Duodenal mucosa (tissue), 2 donors: ENCODE measurements around the gene TNRC6C.

ENCODE experiments used
- H3K27ac ChIP-seq: one replicate; pipeline ENCODE4 v1.7.0; 2013; ENCODE audit warnings: low read depth, low read length
- H3K27me3 ChIP-seq, 2 donors: one replicate each; pipeline ENCODE4 v1.7.0; 2013; ENCODE audit warnings: low read length in 2 of 2, control low read depth in 1 of 2; ENCODE audit not compliant: insufficient read depth in 2 of 2, control insufficient read depth in 1 of 2
- H3K36me3 ChIP-seq, 2 donors: one replicate each; pipeline ENCODE4 v1.7.0; 2013; ENCODE audit warnings: low read length in 2 of 2, control low read depth in 1 of 2; ENCODE audit not compliant: insufficient read depth in 2 of 2, control insufficient read depth in 1 of 2
- H3K4me1 ChIP-seq, 2 donors: one replicate each; pipeline ENCODE4 v1.7.0; 2013; ENCODE audit warnings: low read length in 2 of 2, control low read depth in 1 of 2; ENCODE audit not compliant: insufficient read depth in 2 of 2, control insufficient read depth in 1 of 2
- H3K4me3 ChIP-seq, 2 donors: one replicate each; pipeline ENCODE4 v1.7.0; 2013; ENCODE audit warnings: low read length in 2 of 2, low read depth in 1 of 2
- H3K9ac ChIP-seq, 2 donors: one replicate each; pipeline ENCODE4 v1.7.0; 2013; ENCODE audit warnings: low read length in 2 of 2, low read depth in 1 of 2
- H3K9me3 ChIP-seq, 2 donors: one replicate each; pipeline ENCODE4 v1.7.0; 2013; ENCODE audit warnings: low read length in 2 of 2, control low read depth in 1 of 2; ENCODE audit not compliant: control insufficient read depth in 1 of 2

TNRC6C gene

DNA sequence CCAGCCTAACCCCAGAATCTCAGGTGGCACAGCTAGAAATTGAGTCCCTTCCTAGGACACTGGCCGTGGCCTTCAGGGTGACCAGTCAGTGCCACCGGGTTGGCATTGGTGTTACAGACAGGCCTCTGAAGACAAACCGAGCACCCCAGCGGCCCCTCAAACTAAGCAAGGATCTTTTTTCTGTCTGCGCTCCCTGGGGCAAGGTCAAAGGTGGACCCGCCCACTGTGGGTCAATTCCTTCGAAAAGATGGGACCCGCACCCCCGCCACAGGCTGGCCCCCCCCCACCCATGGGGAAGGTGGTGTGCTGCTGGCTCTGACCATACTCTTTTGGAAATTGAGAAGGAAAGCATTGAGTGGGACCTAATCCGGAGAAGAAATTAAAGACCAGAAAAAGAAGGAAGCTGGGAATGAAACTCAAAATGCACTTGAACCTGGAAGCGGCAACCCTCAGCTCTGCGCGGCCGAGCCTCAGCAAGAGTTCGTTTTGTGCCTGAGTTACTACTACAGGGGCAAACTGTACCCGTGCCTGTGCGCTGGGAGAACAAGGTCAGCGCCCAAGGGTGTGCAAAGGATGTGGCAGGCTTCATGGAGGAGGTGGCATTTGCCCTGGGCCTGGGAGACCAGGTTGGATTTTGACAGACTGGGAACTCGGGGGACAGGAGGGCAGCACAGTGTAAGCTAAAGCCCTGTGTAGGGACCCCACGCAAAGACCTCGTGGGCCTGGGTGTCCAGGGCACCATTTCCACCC is 149.6 kb downstream of the TNRC6C start:
- peaks cover 19 to 37% of the 10 kb centered on the region in 2 donors for H3K36me3 ChIP-seq
- H3K4me1 ChIP-seq = peaks cover 0 to 5% of the 10 kb centered on the region in 2 donors
- H3K9ac ChIP-seq = no peak overlapping the region
- no peaks in the 10 kb centered on the region for H3K9me3 ChIP-seq
- H3K4me3 ChIP-seq = no peak overlapping the region
- H3K27me3 ChIP-seq = no peaks in the 10 kb centered on the region
- no peak overlapping the region for H3K27ac ChIP-seq

DNA sequence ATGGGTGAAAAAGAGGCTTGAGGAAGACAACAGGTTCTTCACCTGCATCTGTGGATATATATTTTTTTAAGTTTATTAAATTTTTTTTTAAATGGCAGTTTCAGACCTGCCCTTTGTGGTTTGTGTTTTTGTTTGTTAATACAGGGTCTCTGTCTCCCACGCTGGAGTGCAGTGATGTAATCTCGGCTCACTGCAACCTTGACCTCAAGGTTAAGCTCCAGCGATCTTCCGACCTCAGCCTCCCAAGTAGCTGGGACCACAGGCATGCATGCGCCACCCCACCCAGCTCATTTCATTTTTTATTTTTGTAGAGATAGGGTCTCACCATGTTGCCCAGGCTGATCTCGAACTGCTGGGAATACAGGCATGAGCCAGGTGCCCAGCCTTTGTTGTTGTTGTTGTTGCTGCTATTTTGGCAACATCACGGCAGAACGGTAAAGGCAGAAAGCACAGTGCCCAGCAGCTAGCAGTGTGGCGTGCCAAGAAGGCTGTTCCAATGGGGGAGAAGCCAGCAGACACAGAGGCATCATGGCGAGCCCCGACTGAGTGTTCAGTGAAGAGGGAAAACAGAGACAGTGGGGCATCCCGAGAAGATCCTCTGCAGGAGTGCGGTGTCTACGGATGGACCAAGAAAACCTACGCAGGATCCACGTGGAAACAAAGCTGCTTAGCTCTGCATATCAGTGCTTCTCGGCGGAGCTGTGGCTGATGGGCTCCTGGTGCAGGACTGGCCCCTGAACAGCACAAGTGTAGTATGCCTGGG is 150.4 kb downstream of the TNRC6C start:
- Histone ChIP-seq H3K4me3 (no peak overlapping the region), H3K27ac (no peak overlapping the region), H3K27me3 (no peaks in the 10 kb centered on the region), H3K9me3 (no peaks in the 10 kb centered on the region), H3K9ac (no peak overlapping the region), H3K4me1 (peaks cover 5 to 6% of the 10 kb centered on the region in 2 donors), H3K36me3 (peaks cover 18 to 30% of the 10 kb centered on the region in 2 donors)

DNA sequence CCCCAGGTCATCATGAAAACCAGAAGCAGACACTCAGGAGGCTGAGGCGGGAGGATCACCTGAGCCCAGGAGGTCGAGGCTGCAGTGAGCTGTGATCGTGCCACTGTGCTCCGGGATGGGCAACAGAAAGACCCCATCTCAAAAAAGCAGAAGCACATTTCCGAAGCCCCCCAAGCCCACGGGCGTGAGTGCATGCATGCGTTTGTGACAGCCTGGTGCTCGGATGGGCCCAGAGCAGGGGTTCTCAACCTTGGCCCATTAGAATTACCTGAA is 150.9 kb downstream of the TNRC6C start:
- H3K36me3 ChIP-seq = peaks cover 15 to 28% of the 10 kb centered on the region in 2 donors
- no peaks in the 10 kb centered on the region for H3K9me3 ChIP-seq
- H3K27ac ChIP-seq = no peak overlapping the region
- no peak overlapping the region for H3K4me3 ChIP-seq
- no peak overlapping the region for H3K9ac ChIP-seq
- no peaks in the 10 kb centered on the region for H3K27me3 ChIP-seq
- H3K4me1 ChIP-seq = peaks cover 5 to 6% of the 10 kb centered on the region in 2 donors

DNA sequence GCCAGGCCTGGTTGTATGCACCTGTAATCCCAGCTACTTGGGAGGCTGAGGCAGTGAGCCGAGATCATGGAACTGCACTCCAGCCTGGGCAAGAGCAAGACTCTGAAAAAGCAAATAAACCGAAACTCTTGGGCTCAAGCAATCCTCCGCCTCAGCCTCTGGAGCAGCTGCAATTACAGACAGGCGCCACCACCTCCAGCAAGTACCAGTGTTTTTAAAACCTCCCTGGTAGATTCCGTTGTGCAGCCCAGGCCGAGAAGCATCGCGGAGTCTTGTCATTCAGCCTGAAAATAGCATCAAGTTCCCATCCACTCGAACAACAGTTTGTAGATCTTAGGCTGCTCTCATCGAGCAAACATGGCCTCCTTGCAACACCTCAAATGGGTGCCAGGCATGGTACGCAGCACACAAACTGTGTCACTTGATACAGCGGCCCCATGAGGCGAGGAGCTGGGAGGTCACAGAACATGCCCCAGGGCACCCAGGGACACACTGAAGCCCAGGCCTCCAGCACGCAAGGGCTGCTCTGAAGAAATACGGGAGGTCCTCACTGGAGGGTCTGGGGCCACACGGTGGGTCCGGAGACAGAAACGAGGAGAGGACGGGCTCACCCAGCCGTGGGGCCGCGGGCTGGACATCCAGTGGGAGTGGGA is 152.0 kb downstream of the TNRC6C start:
- Histone ChIP-seq H3K4me3 (no peak overlapping the region), H3K27me3 (no peaks in the 10 kb centered on the region), H3K9me3 (no peaks in the 10 kb centered on the region), H3K4me1 (peaks cover 5 to 6% of the 10 kb centered on the region in 2 donors), H3K36me3 (peaks cover 15 to 28% of the 10 kb centered on the region in 2 donors), H3K9ac (no peak overlapping the region), H3K27ac (no peak overlapping the region)

DNA sequence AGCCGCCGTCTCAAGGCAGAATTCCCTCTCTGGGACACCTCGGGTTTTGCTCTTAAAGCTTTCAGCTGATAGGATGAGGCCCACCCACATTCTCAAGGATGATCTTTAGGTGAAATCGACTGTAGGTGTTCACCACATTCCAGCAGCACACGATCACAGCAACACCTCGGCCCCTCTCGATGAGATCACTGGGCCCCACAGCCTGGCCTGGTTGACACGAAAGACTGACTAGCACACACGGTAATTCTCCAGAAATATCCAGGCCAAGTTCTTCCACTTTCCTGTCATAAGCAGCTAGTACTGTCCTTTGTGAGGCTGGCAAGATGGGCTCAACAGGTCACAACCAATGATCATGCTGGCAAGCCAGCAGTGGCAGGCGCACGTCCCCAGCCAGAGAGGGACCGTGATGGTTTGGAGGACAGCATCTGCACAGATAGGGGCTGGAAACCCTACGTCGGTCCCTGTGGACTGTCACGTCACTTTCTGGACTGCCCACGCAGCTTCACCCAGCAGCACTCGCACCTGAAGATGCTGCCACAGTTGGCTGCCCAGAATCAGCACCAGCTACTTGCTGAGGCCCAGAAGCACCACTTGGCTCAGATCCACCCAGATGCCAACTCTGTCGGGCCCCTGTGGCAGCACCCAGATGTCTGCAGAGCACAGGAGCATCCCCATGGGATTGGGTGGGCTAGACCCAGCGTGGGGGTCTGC is 152.7 kb downstream of the TNRC6C start:
- Histone ChIP-seq H3K9ac (no peak overlapping the region), H3K27ac (no peak overlapping the region), H3K9me3 (no peaks in the 10 kb centered on the region), H3K27me3 (no peaks in the 10 kb centered on the region), H3K4me3 (no peak overlapping the region), H3K4me1 (peaks cover 5 to 6% of the 10 kb centered on the region in 2 donors), H3K36me3 (peaks cover 15 to 28% of the 10 kb centered on the region in 2 donors)

DNA sequence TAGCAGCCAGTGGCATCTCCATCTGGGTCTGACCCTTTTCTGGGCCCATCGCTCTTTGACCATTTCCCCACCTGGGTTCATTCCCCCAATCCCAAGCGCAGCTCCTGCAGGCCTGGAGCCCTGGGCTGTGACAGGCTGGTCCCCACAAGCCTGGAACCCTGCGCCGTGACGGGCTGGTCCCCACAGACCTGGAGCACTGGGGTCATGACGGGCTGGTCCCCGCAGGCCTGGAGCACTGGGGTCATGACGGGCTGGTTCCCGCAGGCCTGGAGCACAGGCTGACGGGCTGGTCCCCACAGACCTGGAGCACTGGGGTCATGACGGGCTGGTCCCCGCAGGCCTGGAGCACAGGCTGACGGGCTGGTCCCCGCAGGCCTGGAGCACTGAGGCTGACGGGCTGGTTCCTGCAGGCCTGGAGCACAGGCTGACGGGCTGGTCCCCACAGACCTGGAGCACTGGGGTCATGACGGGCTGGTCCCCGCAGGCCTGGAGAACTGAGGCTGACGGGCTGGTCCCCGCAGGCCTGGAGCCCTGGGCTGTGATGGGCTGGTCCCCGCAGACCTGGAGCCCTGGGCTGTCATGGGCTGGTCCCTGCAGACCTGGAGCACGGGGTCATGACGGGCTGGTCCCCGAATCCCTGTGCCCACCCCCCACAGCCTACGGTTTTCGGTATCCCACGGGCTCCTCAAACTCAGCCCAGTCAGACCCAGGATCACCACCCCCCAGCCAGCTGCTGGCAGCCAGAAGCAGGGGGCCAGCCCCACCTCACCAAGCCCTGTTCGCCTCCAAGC is 153.4 kb downstream of the TNRC6C start:
- Histone ChIP-seq H3K9me3 (no peaks in the 10 kb centered on the region), H3K27me3 (no peaks in the 10 kb centered on the region), H3K9ac (no peak overlapping the region), H3K27ac (no peak overlapping the region), H3K4me1 (peaks cover 5 to 6% of the 10 kb centered on the region in 2 donors), H3K36me3 (peaks cover 13 to 30% of the 10 kb centered on the region in 2 donors), H3K4me3 (no peak overlapping the region)

DNA sequence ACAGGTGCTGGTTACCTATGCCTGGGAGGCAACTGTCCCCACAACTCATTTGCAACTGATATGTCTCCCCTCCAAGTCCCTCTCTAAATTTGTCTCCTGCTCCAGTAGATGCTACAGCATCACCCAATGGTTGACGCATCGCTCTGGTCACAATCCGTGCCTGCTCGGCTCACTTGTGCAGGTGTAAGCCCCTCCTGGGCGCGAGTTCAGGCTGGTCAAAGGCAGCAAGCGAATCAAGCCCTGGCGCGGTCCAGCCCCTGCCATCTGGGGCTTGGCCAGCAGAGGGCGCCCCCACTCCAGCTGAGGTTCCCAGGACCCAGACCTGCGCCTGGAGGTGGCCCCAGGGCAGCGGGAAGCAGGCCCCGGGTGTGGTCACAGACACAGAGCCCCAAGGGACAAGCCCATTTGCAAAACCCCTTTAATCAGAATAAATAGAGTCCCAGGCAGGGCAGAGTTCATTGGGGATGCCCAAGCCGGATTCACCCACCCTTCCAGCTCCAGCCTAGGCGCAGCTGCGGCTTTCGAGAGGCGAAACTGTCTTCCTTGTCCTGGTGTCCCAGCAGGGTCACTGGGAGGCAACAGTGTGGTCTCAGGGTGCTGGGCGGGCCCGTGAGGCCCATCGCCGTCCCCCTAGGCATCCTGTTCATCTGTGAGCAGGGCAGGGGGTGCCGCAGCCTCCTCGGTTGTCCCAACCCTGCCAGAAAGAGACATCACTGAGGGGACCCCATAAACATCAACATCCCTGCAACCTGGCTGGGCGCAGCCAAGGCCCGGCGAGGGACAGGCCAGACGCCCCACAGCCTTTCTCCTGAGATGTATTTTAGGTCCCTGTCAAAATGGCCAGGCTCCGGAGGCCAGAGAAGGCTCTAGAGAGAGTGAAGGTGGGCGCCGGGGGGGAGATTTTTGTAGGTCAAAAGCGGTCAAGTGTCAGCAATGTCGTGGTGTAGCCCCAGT is 154.3 kb downstream of the TNRC6C start:
- Histone ChIP-seq H3K36me3 (peaks cover 12 to 35% of the 10 kb centered on the region in 2 donors), H3K4me3 (no peak overlapping the region), H3K9me3 (no peaks in the 10 kb centered on the region), H3K27ac (no peak overlapping the region), H3K9ac (no peak overlapping the region), H3K4me1 (peaks cover 7 to 14% of the 10 kb centered on the region in 2 donors), H3K27me3 (no peaks in the 10 kb centered on the region)

DNA sequence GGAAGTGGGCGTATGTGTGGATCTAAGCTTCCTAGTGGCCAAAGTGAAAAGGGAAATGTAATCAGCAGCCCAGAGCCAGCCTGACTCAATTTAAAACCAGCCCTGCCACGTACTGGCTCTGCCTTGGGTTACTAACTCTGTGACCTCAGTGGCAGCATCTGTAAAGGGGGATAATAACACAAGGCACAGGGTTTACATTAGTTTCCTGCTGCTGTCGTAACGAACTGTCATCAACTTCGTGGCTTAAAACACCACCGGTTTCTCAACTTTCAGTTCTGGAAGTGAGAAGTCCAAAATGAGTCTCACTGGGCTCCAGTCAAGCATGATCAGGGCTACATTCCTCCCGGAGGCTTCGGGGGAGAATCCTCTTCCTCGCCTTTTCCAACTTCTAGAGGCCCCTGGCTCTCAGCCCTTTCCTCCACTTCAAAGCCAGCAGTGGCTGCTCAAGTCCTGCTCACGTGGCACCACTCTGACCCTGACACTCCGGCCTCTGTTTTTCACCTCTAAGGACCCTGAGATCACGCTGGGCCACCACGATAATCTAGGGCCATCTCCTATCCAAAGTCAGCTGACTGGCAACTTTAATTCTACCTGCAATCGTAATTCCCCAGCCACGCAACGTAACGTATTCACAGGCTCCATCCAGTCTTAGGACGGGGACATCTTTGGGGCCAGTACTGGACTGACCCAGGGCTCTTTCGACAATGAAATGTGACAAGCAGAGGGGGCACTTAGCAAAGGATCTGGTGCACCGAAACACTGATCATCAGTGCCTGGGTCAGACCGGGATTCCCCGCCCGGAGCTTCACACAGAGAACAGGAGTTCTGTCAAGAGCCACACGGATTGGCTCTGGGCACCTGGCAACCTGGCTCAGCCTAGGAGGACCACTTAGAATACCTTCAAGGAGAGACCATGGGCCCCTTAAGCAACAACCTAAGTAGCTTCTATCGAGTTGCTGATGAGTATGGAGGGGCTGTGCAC is 155.6 kb downstream of the TNRC6C start:
- Histone ChIP-seq H3K9me3 (no peaks in the 10 kb centered on the region), H3K27me3 (no peaks in the 10 kb centered on the region), H3K4me3 (no peak overlapping the region), H3K4me1 (peaks cover 9 to 17% of the 10 kb centered on the region in 2 donors), H3K36me3 (peaks cover 12 to 37% of the 10 kb centered on the region in 2 donors), H3K27ac (no peak overlapping the region), H3K9ac (no peak overlapping the region)
